GM19043 (cell line): ENCODE results near the gene RAC3.

Experiments used
- ATAC-seq: cut with Tn5 transposase; IDR thresholded peaks from one replicate; pipeline ENCODE4 v1.9.1; 2021; ENCODE audit warnings: low read depth; ENCODE audit not compliant: unreplicated experiment

Gene RAC3

GRCh38 chr17:82031303-82031884 lies at the start of gene RAC3:
RAC3 (plus strand) TSS chr17:82031678; CDS start chr17:82031762, 84 bp downstream.
- no peak for ATAC-seq

GRCh38 chr17:81983011-81983638 lies 48.4 kb upstream of the RAC3 start:
- no peak for ATAC-seq

- ATAC-seq: no peak
Observed at GRCh38 chr17:81983639-81984373, 47.7 kb upstream of the RAC3 start.

- no peak for ATAC-seq
Observed at GRCh38 chr17:81984773-81985410, 46.6 kb upstream of the RAC3 start.

- ATAC-seq: no peak
Observed at GRCh38 chr17:81986606-81987005, 44.9 kb upstream of the RAC3 start.

GRCh38 chr17:81987161-81987770 lies 44.2 kb upstream of the RAC3 start:
- no peak for ATAC-seq

GRCh38 chr17:81990836-81991683 lies 40.4 kb upstream of the RAC3 start:
- no peak for ATAC-seq

GRCh38 chr17:81991684-81992305 lies 39.7 kb upstream of the RAC3 start:
- no peak for ATAC-seq

GRCh38 chr17:81992306-81993102 lies 39.0 kb upstream of the RAC3 start:
- ATAC-seq: no peak

- no peak for ATAC-seq
Observed at GRCh38 chr17:81993729-81994592, 37.5 kb upstream of the RAC3 start.

GRCh38 chr17:81994593-81995462 lies 36.6 kb upstream of the RAC3 start:
- ATAC-seq: no peak

GRCh38 chr17:81995463-81996231 lies 35.8 kb upstream of the RAC3 start:
- ATAC-seq: no peak

GRCh38 chr17:81996232-81996756 lies 35.2 kb upstream of the RAC3 start:
- ATAC-seq: no peak

GRCh38 chr17:81996757-81997441 lies 34.6 kb upstream of the RAC3 start:
- ATAC-seq: no peak

- ATAC-seq: no peak
Observed at GRCh38 chr17:81998212-81998611, 33.3 kb upstream of the RAC3 start.
